Aorta (tissue), 5 donors: ENCODE measurements around the gene BHLHE40. TPM values are rescaled to one million over a fixed set of nuclear protein-coding genes. Genes with fewer than 3 reads are reported as not detected.
"Not testable (repeated sequence)": the region's sequence is repeated elsewhere in the genome, so short reads cannot be mapped to it uniquely, and the experiment has no call there.

Experiments used
- ATAC-seq: fragments of 200-7000 bp; cut with Tn5 transposase; one replicate; pipeline ENCODE4 v1.9.1; 2022; ENCODE audit warnings: moderate library complexity; ENCODE audit not compliant: low FRiP score
- DNase-seq, 2 donors: peaks; one replicate each; pipeline ENCODE4 v3.0.0-alpha.2; 2020
- H3K27ac ChIP-seq, 2 donors: one replicate each; pipeline ENCODE4 v1.5.1; 2013; ENCODE audit warnings: low read length in 2 of 2, mild to moderate bottlenecking in 2 of 2, moderate library complexity in 2 of 2, control low read depth in 1 of 2, inconsistent platforms in 1 of 2, low read depth in 1 of 2
- H3K27me3 ChIP-seq, 2 donors: one replicate each; pipeline ENCODE4 v1.6.1; 2013; ENCODE audit warnings: control low read depth in 1 of 2, low read length in 1 of 2, mild to moderate bottlenecking in 1 of 2, moderate library complexity in 1 of 2; ENCODE audit not compliant: insufficient read depth in 2 of 2, control insufficient read depth in 1 of 2
- H3K36me3 ChIP-seq, 2 donors: one replicate each; pipeline ENCODE4 v1.6.1; 2013; ENCODE audit warnings: control low read depth in 1 of 2, low read length in 1 of 2, mild to moderate bottlenecking in 1 of 2; ENCODE audit not compliant: insufficient read depth in 2 of 2, control insufficient read depth in 1 of 2
- H3K4me1 ChIP-seq, 2 donors: one replicate each; pipeline ENCODE4 v1.6.1; 2013; ENCODE audit warnings: low read length in 2 of 2, control low read depth in 1 of 2, mild to moderate bottlenecking in 1 of 2, moderate library complexity in 1 of 2; ENCODE audit not compliant: insufficient read depth in 2 of 2, control insufficient read depth in 1 of 2
- H3K4me3 ChIP-seq, 2 donors: one replicate each; pipeline ENCODE4 v1.5.1; 2013; ENCODE audit warnings: low read length in 2 of 2, control low read depth in 1 of 2, mild to moderate bottlenecking in 1 of 2
- H3K9me3 ChIP-seq: one replicate; pipeline ENCODE4 v1.6.1; 2013; ENCODE audit warnings: mild to moderate bottlenecking, low read length; ENCODE audit not compliant: control insufficient read depth
- WGBS, 2 donors: extraction: QIAGEN DNeasy Blood & Tissue Kit; methylation state at CpG; one replicate each; pipeline ENCODE4 v1.1.7; 2013; 5-methylcytosine and 5-hydroxymethylcytosine counted together
- intact Hi-C, 2 donors: fragments of 100-400 bp; cut with DNase I; formaldehyde crosslinking; loops; one replicate each; pipeline versions ENCODE4 v1.14.2 to v1.15.0; 2022
- polyA plus RNA-seq, 2 donors: library from polyadenylated mRNA; stranded (reverse); fragments of 200-250 nt; gene quantifications; one replicate each; pipeline ENCODE4 v1.2.3, GENCODE V29; 2013
- total RNA-seq, 2 donors: library from RNA; stranded (reverse); fragmentation: NEBNext Ultra II Directional; extraction: Animal tissue kit (Norgen Biotek cat#: 25700); gene quantifications; one replicate each; pipeline ENCODE4 v1.2.1, GENCODE V29; 2021
- donor health status: healthy with polysubstance abuse.
- donor health status: Bipolar disorder and iron deficiency.
- donor health status: DM: no; HTN: no; CAD: no.
- donor health status: DM: no; HTN: no; CAD: no.
- donor health status: DM: yes; HTN: yes; CAD: no.

BHLHE40 gene
- total and polyA plus RNA-seq, 4 donors = 15.2 to 181 (median 62.8) TPM

GRCh38 chr3:4954256-4955000, 24.8 kb upstream of the BHLHE40 start:
- Histone ChIP-seq H3K36me3 (no peaks in the 10 kb centered on the region), H3K9me3 (no peaks in the 10 kb centered on the region), H3K4me3 (no peak overlapping the region), H3K27me3 (no peaks in the 10 kb centered on the region), H3K4me1 (no peaks in the 10 kb centered on the region), H3K27ac (no peak overlapping the region)
- DNase-seq = no peak
- intact Hi-C loops = no loop called here
- 91% methylated on average over 6 of the region's 6 CpGs for WGBS, 2 donors
- ATAC-seq = no peak

GRCh38 chr3:4956099-4956498, 23.1 kb upstream of the BHLHE40 start:
- 80 to 82% methylated on average over 2 of the region's 2 CpGs for WGBS, 2 donors
- H3K36me3 ChIP-seq = no peaks in the 10 kb centered on the region
- H3K27ac ChIP-seq = no peak overlapping the region
- ATAC-seq = no peak
- H3K27me3 ChIP-seq = no peaks in the 10 kb centered on the region
- no peak for DNase-seq
- H3K4me3 ChIP-seq = no peak overlapping the region
- no peaks in the 10 kb centered on the region for H3K4me1 ChIP-seq
- no peaks in the 10 kb centered on the region for H3K9me3 ChIP-seq
- intact Hi-C loops = no loop called here

GRCh38 chr3:4956738-4957137, 22.5 kb upstream of the BHLHE40 start:
- ATAC-seq = no peak
- Histone ChIP-seq H3K9me3 (no peaks in the 10 kb centered on the region), H3K4me3 (no peak overlapping the region), H3K27ac (no peak overlapping the region), H3K36me3 (no peaks in the 10 kb centered on the region), H3K27me3 (no peaks in the 10 kb centered on the region), H3K4me1 (no peaks in the 10 kb centered on the region)
- intact Hi-C loops = no loop called here
- no peak for DNase-seq
- 86 to 93% methylated on average over 2 of the region's 2 CpGs for WGBS, 2 donors

- Histone ChIP-seq H3K9me3 (no peaks in the 10 kb centered on the region), H3K4me1 (no peaks in the 10 kb centered on the region), H3K36me3 (no peaks in the 10 kb centered on the region), H3K4me3 (no peak overlapping the region), H3K27ac (no peak overlapping the region), H3K27me3 (no peaks in the 10 kb centered on the region)
- ATAC-seq = no peak
- DNase-seq = no peak
- intact Hi-C loops = no loop called here
- WGBS, 2 donors = 78 to 87% methylated on average over 3 of the region's 3 CpGs
These were observed 21.3 kb upstream of the BHLHE40 start for GRCh38 chr3:4957978-4958377.

- Histone ChIP-seq H3K9me3 (no peaks in the 10 kb centered on the region), H3K27me3 (no peaks in the 10 kb centered on the region), H3K4me1 (no peaks in the 10 kb centered on the region), H3K27ac (no peak overlapping the region), H3K36me3 (no peaks in the 10 kb centered on the region), H3K4me3 (no peak overlapping the region)
- intact Hi-C loops = no loop called here
- WGBS, 2 donors = 95 to 97% methylated on average over 4 of the region's 4 CpGs
- ATAC-seq = no peak
- no peak for DNase-seq
These were observed 20.1 kb upstream of the BHLHE40 start for GRCh38 chr3:4959180-4959579.

GRCh38 chr3:4961865-4962264, 17.4 kb upstream of the BHLHE40 start:
- H3K4me1 ChIP-seq, DNase-seq, H3K4me3 ChIP-seq, H3K27me3 ChIP-seq, H3K27ac ChIP-seq, ATAC-seq, H3K36me3 ChIP-seq, intact Hi-C loops, H3K9me3 ChIP-seq: not testable (repeated sequence)
- WGBS, 2 donors = 95% methylated on average over 2 of the region's 2 CpGs

- Histone ChIP-seq H3K27me3 (no peaks in the 10 kb centered on the region), H3K9me3 (no peaks in the 10 kb centered on the region), H3K36me3 (no peaks in the 10 kb centered on the region), H3K4me3 (no peak overlapping the region), H3K4me1 (no peaks in the 10 kb centered on the region), H3K27ac (no peak overlapping the region)
- WGBS, 2 donors = 96 to 98% methylated on average over 1 of the region's 1 CpG
- no peak for ATAC-seq
- no peak for DNase-seq
- intact Hi-C loops = no loop called here
These were observed 15.3 kb upstream of the BHLHE40 start for GRCh38 chr3:4963669-4964570.

- intact Hi-C loops, ATAC-seq, H3K9me3 ChIP-seq, H3K4me3 ChIP-seq, H3K27ac ChIP-seq, DNase-seq, H3K36me3 ChIP-seq, H3K4me1 ChIP-seq, H3K27me3 ChIP-seq: not testable (repeated sequence)
- WGBS, 2 donors = 49 to 53% methylated on average over 5 of the region's 5 CpGs
These were observed 13.2 kb upstream of the BHLHE40 start for GRCh38 chr3:4966006-4966405.

- 74 to 78% methylated on average over 3 of the region's 3 CpGs for WGBS, 2 donors
- H3K36me3 ChIP-seq, H3K9me3 ChIP-seq, H3K4me1 ChIP-seq, DNase-seq, ATAC-seq, H3K27me3 ChIP-seq, H3K4me3 ChIP-seq, H3K27ac ChIP-seq, intact Hi-C loops: not testable (repeated sequence)
These were observed 11.6 kb upstream of the BHLHE40 start for GRCh38 chr3:4967683-4968082.
